Neural cell (in vitro differentiated cells): Measurements from ENCODE around the gene LSM6. TPM values are rescaled to one million over a fixed set of nuclear protein-coding genes. Genes with fewer than 3 reads are reported as not detected.

Experiments used
- H2AFZ ChIP-seq: fragments of 200-600, 300-800 bp; sonication (generic), shearing (Covaris generic); 2 replicates; pipeline ENCODE4 v1.6.0; 2014; ENCODE audit warnings: low read depth, mild to moderate bottlenecking, antibody characterized with exemption, low read length, moderate library complexity
- H3F3A ChIP-seq: fragments of 200-600 bp; shearing (Covaris generic); 2 replicates; pipeline ENCODE4 v1.6.1; 2016; ENCODE audit warnings: mild to moderate bottlenecking, moderate library complexity, mixed read lengths, antibody characterized with exemption, low read length; ENCODE audit not compliant: insufficient read depth, poor library complexity, severe bottlenecking
- H3K27ac ChIP-seq: fragments of 200-600, 300-800 bp; sonication (generic), shearing (Covaris generic); 2 replicates; pipeline ENCODE4 v1.5.1; 2014; ENCODE audit warnings: mild to moderate bottlenecking, low read length, moderate library complexity
- H3K27me3 ChIP-seq: fragments of 300-800, 200-600 bp; sonication (generic), shearing (Covaris generic); 2 replicates; pipeline ENCODE4 v1.6.0; 2014; ENCODE audit warnings: mild to moderate bottlenecking, low read depth, low read length, moderate library complexity; ENCODE audit not compliant: insufficient read depth
- H3K36me3 ChIP-seq: fragments of 300-800, 200-600 bp; sonication (generic), shearing (Covaris generic); 2 replicates; pipeline ENCODE4 v1.5.1; 2014; ENCODE audit warnings: mild to moderate bottlenecking, antibody characterized with exemption, low read length, moderate library complexity; ENCODE audit not compliant: insufficient read depth
- H3K4me2 ChIP-seq: fragments of 300-800, 200-600 bp; sonication (generic), shearing (Covaris generic); 2 replicates; pipeline ENCODE4 v1.6.0; 2014; ENCODE audit warnings: mild to moderate bottlenecking, low read length
- H3K4me3 ChIP-seq: fragments of 300-800, 200-600 bp; sonication (generic), shearing (Covaris generic); 2 replicates; pipeline ENCODE4 v1.5.1; 2014; ENCODE audit warnings: mild to moderate bottlenecking, low read length, moderate library complexity
- H3K79me2 ChIP-seq: fragments of 200-600 bp; shearing (Covaris generic); replicated peaks from 2 replicates; pipeline ENCODE4 v1.6.0; 2014; ENCODE audit warnings: mild to moderate bottlenecking, low read length, moderate library complexity; ENCODE audit not compliant: insufficient read depth
- H3K9ac ChIP-seq: fragments of 300-800, 200-600 bp; sonication (generic), shearing (Covaris generic); 2 replicates; pipeline ENCODE4 v1.6.1; 2016; ENCODE audit warnings: mild to moderate bottlenecking, low read length, mixed read lengths
- H3K9me2 ChIP-seq: fragments of 200-600 bp; shearing (Covaris generic); 2 replicates; pipeline ENCODE4 v1.6.1; 2016; ENCODE audit warnings: mild to moderate bottlenecking, low read length, mixed read lengths; ENCODE audit not compliant: insufficient read depth
- H3K9me3 ChIP-seq: fragments of 200-600, 300-800 bp; sonication (generic), shearing (Covaris generic); 2 replicates; pipeline ENCODE4 v1.6.1; 2016; ENCODE audit warnings: mild to moderate bottlenecking, mixed run types, low read length, moderate library complexity, mixed read lengths
- H4K20me1 ChIP-seq: fragments of 200-600 bp; shearing (Covaris generic); 2 replicates; pipeline ENCODE4 v1.6.1; 2016; ENCODE audit warnings: mild to moderate bottlenecking, mixed run types; ENCODE audit not compliant: insufficient read depth
- CTCF ChIP-seq: fragments of 450-650 bp; IDR thresholded peaks from 2 replicates; pipeline ENCODE4 v1.5.1; 2014; ENCODE audit warnings: antibody characterized with exemption, mild to moderate bottlenecking, moderate library complexity; ENCODE audit not compliant: poor library complexity, severe bottlenecking
- EP300 ChIP-seq: fragments of 450-650 bp; conservative IDR thresholded peaks from 2 replicates; pipeline ENCODE4 v1.6.1; 2014; ENCODE audit warnings: antibody characterized with exemption, mild to moderate bottlenecking, moderate library complexity; ENCODE audit not compliant: poor library complexity, severe bottlenecking
- EZH2 ChIP-seq: fragments of 200-600, 300-800 bp; shearing (Covaris generic), sonication (generic); IDR thresholded peaks from 2 replicates; pipeline ENCODE4 v1.6.1; 2014; ENCODE audit warnings: antibody characterized with exemption, low read length, borderline replicate concordance, mild to moderate bottlenecking; ENCODE audit not compliant: insufficient read depth, poor library complexity, severe bottlenecking
- MXI1 ChIP-seq: fragments of 450-650 bp; conservative IDR thresholded peaks from 2 replicates; pipeline ENCODE4 v1.6.1; 2014; ENCODE audit warnings: antibody characterized with exemption, mild to moderate bottlenecking; ENCODE audit not compliant: poor library complexity, severe bottlenecking
- POLR2AphosphoS5 ChIP-seq: IDR thresholded peaks from 2 replicates; pipeline ENCODE4 v1.6.1; 2012
- RAD21 ChIP-seq: fragments of 450-650 bp; conservative IDR thresholded peaks from 2 replicates; pipeline ENCODE4 v1.6.1; 2014; ENCODE audit warnings: antibody characterized with exemption, mild to moderate bottlenecking, moderate library complexity
- REST ChIP-seq: IDR thresholded peaks from 2 replicates; pipeline ENCODE4 v1.6.1; 2012; ENCODE audit warnings: borderline replicate concordance
- SMC3 ChIP-seq: fragments of 450-650 bp; conservative IDR thresholded peaks from 2 replicates; pipeline ENCODE4 v1.6.1; 2014; ENCODE audit warnings: antibody characterized with exemption, mild to moderate bottlenecking, moderate library complexity; ENCODE audit not compliant: poor library complexity
- TAF1 ChIP-seq: IDR thresholded peaks from 2 replicates; pipeline ENCODE4 v1.6.1; 2012; ENCODE audit warnings: low read depth
- polyA plus RNA-seq: library from polyadenylated mRNA; depleted of rRNA; stranded (reverse); fragments of >200 nt; gene quantifications from 2 replicates; pipeline ENCODE4 v1.2.3, GENCODE V29; 2014

The LSM6 gene
- polyA plus RNA-seq, 1 donor from 2014 or later = 123 TPM

GRCh38 chr4:146154057-146154456, 21.5 kb upstream of the LSM6 start:
- TF ChIP-seq TAF1 (no peak), POLR2AphosphoS5 (peak; percentile 17), MXI1 (no peak), REST (no peak), EP300 (peak; percentile 84), CTCF (no peak), RAD21 (no peak), EZH2 (no peak)
- no peak overlapping the region for H2AFZ ChIP-seq
- no peaks in the 10 kb centered on the region for H3K36me3 ChIP-seq
- H4K20me1 ChIP-seq = no peaks in the 10 kb centered on the region
- H3K4me2 ChIP-seq = peak overlapping the region; percentile 16
- H3K9ac ChIP-seq = peak overlapping the region; percentile 25
- H3K9me2 ChIP-seq = no peaks in the 10 kb centered on the region
- no peaks in the 10 kb centered on the region for H3F3A ChIP-seq
- no peaks in the 10 kb centered on the region for H3K27me3 ChIP-seq
- H3K79me2 ChIP-seq = no peaks in the 10 kb centered on the region
- no peaks in the 10 kb centered on the region for H3K9me3 ChIP-seq
- H3K27ac ChIP-seq = peak overlapping the region; percentile 61
- peak overlapping the region; percentile 37 for H3K4me3 ChIP-seq

GRCh38 chr4:146155152-146155724, 20.3 kb upstream of the LSM6 start:
- H3K9me3 ChIP-seq = no peaks in the 10 kb centered on the region
- peak overlapping the region; percentile 37 for H3K4me3 ChIP-seq
- H3F3A ChIP-seq = no peaks in the 10 kb centered on the region
- TF ChIP-seq POLR2AphosphoS5 (no peak), EZH2 (no peak), CTCF (no peak), EP300 (peak; percentile 37), SMC3 (no peak)
- H3K9ac ChIP-seq = no peak overlapping the region
- H3K9me2 ChIP-seq = no peaks in the 10 kb centered on the region
- H3K36me3 ChIP-seq = no peaks in the 10 kb centered on the region
- no peak overlapping the region for H2AFZ ChIP-seq
- no peaks in the 10 kb centered on the region for H3K27me3 ChIP-seq
- H3K4me2 ChIP-seq = no peak overlapping the region
- peak overlapping the region; percentile 61 for H3K27ac ChIP-seq
- no peaks in the 10 kb centered on the region for H3K79me2 ChIP-seq
- H4K20me1 ChIP-seq = no peaks in the 10 kb centered on the region
